Heart left ventricle (tissue), 13 donors: ENCODE measurements around the gene RNF225.

Source experiments
- CTCF ChIP-seq, 12 donors: fragments of 200-600 bp; sonication (generic) in 4 of 12; IDR thresholded peaks; one replicate each; pipeline versions ENCODE4 v1.5.0 to v1.8.0; 2018 to 2022; ENCODE audit warnings: antibody characterized with exemption in 12 of 12, mild to moderate bottlenecking in 5 of 12
- POLR2A ChIP-seq, 2 donors: fragments of 450-650 bp; IDR thresholded peaks; one replicate each; pipeline ENCODE4 v1.6.1; 2017; ENCODE audit warnings: antibody characterized with exemption in 2 of 2, mild to moderate bottlenecking in 2 of 2, moderate library complexity in 2 of 2
- donor health status: ischemic (EF 13 %, LVEDD 7.1; RV severe dilation, severe dysfunction).
- donor health status: DM: no; HTN: yes; CAD: no.
- donor health status: DM: no; HTN: no; CAD: no.
- donor health status: ischemic (EF 25% LVEDD 6.9; RV normal size, moderate dysfunction).
- donor health status: ischemic (EF 25% LVEDD 5.7; RV mildly dilated, moderate dysfunction).
- donor health status: ischemic (EF 35%, LVEDD 5.7; RV mildly dilated, moderate dysfunction).
- donor health status: nonischemic (EF 11% LVEDD 7.7; RV severe dilation, severe dysfunction).
- donor health status: DM: yes; HTN: yes; CAD: no.
- donor health status: PGD.
- donor health status: ischemic (EF 29% LVEDD 5.4; RV normal size, mild dysfunction).
- donor health status: nonischemic (EF 23%, LVEDD 6.1; RV moderate dilation, normal function).

GRCh38 chr19:58357481-58358145 lies 37.8 kb upstream of the RNF225 start:
- TF ChIP-seq CTCF (IDR thresholded peaks at IDR 0.05) (no peak), POLR2A (IDR thresholded peaks at IDR 0.05) (no peak)
